Right lobe of liver (tissue), 4 donors: ENCODE data around the gene PDZD2.

Experiments
- CTCF ChIP-seq, 4 donors: fragments of 200-600 bp in 3 of 4; fragments of 450-650 bp in 1 of 4; IDR thresholded peaks; one replicate each; pipeline versions ENCODE4 v1.5.1 to v1.8.0; 2016 to 2022; ENCODE audit warnings: antibody characterized with exemption in 4 of 4, mild to moderate bottlenecking in 2 of 4
- POLR2A ChIP-seq: fragments of 450-650 bp; IDR thresholded peaks from one replicate; pipeline ENCODE4 v1.6.1; 2017; ENCODE audit warnings: antibody characterized with exemption, mild to moderate bottlenecking
- donor health status: DM: no; HTN: no; CAD: no.
- donor health status: DM: no; HTN: no; CAD: no.
- donor health status: DM: no; HTN: yes; CAD: no.

- TF ChIP-seq CTCF (IDR thresholded peaks at IDR 0.05) = no peak
- no peak for TF ChIP-seq POLR2A
Measured at GRCh38 chr5:31964007-31964360, 325.1 kb downstream of the PDZD2 start.
